ENCODE data around the gene VTI1A.
"Not testable (repeated sequence)": the region's sequence is repeated elsewhere in the genome, so short reads cannot be mapped to it uniquely, and the experiment has no call there.

The VTI1A gene

DNA sequence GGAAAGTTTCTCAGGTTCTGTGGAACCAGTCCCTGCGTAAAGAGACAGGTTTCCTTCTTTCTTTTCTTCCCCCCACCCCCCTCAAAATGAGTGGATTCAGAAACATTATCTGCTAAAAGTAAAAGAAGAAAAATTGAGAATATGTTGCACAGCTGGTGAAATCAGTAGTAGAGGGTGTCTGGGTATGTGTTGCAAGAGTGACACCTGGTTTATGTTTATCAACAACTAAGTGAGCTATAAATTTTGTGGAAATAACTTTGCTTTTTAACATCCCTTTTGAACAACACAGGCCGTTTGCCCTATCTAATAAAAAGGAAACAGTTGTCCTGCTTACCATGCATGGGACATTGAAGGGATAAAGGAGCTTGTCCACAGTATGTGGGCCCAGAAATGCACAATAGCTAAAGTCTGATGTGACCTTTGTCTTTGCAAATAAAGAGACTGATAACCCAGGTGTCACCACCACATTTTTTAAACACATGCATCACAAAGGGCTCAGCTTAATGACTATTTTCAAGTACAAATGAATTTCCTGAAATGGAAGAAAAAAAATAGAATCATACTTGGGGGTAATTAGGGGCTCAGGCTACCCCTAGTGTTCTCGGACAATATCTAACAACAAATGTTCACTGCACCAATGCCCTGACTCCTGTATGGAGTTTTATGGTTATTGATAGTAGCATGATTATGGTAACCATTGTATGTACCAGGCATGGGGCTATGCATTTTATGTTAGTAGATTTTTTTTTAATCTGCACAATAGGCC lies 281.3 kb downstream of the VTI1A start:
- no peak for DNase-seq

DNA sequence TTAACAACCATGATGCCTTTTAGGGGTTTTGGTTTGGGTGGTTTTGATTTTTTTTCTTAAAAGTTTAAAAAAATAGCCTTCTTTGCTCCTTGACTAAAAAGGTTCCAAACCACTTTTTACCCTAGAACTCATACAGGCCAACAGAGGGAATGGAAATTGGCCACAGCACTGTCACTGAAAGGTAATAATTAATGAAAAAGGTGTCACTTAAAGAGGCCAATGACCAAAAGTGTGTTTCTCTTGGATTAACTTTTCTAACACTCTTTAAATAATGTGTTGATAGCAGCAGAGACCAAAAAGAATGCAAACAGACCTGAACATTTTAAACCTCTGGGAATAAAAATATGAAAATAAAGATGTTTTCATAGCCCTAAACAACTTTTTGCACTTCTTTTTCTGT lies 282.0 kb downstream of the VTI1A start:
- no peak for DNase-seq

DNA sequence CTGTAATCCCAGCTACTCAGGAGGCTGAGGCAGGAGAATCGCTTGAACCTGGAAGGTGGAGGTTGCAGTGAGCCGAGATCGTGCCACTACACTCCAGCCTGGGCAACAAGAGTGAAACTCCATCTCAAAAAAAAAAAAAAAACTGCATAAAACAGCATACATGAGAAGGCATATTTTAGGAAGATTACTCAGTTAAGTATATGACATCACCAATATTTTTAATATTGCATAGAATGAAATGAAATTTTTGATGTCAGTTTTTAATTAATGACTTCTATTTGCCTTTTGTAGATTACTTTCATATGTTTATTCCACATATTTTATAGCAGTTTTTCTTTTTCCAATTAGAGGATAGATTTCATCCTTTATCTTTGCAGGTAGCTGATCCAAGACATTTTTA lies 284.4 kb downstream of the VTI1A start:
- DNase-seq = not testable (repeated sequence)

DNA sequence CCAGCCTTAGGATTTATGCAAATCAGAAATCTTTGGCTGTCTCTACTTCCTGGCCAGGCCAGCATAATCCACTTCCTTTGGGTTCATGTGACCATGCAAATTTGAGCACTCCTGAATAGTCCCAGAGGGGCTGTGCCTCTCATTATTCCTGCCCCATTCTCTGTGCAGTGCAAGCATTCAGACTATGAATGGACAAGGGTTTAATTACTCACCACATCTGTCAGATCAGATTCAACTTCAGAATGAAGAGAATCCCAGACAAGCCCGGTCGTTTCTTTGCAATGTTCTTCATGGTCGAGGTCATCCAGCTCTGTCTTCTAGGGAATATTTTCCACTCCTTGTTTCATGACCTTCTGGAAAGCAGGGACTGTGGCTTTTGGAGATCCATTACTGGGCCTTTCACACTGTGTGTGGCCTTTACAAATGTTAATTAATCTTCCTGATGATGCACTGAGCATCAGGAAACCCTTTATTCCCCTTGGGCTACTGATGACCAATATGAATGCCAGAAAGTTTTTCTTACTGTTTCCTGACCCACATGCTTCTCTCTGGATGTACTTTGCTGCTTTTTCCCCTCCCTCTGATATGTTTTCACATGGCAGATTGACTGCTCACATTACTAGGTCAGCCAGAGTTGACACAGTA lies 285.4 kb downstream of the VTI1A start:
- DNase-seq = no peak

DNA sequence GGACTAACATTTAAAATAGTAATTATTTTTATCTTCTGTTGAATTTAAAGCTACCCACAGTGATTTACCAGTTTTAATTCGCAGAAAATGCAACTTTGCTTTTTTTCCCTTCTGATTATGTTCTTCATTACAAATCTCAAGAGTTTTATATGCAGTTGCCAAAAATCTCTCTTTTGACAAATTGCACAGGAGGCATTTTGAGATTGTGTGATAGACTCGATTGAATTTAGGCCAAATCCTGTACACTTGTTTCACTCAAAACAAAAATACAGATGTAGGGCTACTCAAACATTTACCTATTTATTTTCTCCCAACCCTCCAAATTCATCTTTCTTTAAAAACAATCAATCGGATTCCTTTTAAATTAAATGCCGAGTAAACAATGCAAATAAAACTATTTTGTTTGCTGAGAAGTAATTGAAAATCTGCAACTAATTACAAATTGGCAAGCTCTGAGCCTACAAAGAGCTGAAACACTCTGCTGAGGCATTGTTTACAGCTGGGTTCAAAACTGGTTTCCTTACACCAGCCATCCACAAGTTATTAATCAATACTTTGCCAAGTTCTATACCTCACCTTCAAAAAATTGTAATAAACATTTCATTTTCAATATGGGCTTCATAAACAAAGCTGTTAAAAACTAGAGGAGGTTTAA lies 288.2 kb downstream of the VTI1A start:
- no peak for DNase-seq

DNA sequence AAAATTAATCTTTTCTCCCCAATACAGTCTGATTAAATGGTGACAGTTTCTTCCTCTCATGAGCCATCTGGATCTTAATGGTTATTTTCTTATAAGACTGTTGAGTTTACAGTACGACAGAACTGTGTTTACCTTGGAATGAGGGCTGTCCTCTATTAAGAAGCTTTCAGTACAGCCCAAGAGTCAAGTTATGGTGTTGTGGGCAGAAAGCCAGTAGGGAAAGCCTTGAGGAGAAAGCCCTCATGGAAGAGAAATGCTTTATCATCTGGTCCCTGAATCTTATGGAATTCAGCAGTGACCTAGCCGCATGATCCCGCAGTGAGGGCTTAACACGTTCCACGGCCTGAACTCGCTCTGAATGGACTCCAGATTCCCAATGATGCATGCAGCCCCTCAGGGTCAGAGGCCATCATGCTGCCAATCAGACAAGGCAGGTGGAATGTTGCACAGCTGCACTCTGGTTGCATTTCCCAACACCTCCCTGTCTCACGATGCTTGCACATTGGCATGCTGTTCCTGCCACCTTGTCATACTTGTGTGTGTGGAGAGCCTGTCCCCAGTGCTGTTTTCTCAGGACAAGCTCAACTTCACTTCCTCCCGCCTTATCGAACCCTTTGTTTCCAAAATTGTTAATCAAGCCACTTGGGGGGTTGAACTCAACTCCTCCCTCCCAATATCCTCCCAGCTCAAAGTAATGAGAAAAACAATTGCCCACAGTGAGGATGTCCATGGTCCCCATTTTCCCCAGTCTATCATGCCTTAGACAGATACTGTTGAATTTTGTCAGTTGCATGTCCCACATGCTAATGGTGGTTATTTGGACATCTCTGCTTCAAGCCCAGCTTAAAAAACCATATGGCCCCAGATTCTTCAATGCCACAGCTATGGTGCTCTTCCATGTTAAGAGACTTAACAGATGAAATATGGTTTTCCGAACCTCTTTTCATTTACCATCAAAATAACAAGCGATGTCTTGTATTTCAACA lies 291.9 kb downstream of the VTI1A start:
- DNase-seq = no peak

DNA sequence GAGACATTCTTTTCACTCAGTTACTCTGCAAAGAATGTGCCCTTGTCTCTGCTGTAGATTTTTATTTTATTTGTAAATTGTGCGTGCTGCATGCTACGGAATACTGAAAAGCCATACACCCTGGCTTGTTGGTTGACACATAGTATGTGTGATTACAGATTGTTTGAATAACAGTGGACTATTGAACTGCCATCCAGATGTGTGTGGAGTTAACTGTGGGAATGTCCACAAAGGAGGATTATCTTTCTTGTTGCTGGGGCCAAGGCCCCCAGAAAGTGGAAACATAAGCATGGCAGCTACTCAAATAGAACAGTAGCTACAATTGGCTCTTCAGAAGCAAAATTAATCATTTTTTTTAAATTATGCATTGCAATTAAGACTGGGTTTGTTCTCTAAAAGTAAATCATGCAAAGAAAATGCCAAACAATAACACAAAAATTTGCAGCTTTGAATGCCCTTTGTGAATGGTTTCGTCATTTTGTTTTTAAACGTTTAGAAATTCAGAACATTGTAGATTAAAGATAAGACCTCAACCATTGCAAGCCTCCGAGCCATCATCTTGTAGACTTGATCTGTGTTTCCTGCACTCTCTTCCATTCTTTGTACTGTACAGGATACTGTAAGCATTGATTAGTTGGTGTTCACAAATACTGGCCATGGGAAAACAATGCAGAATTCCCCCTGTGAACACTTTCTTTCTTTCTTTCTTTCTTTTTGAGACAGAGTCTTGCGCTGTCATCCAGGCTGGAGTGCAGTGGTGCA lies 292.8 kb downstream of the VTI1A start:
- no peak for DNase-seq

DNA sequence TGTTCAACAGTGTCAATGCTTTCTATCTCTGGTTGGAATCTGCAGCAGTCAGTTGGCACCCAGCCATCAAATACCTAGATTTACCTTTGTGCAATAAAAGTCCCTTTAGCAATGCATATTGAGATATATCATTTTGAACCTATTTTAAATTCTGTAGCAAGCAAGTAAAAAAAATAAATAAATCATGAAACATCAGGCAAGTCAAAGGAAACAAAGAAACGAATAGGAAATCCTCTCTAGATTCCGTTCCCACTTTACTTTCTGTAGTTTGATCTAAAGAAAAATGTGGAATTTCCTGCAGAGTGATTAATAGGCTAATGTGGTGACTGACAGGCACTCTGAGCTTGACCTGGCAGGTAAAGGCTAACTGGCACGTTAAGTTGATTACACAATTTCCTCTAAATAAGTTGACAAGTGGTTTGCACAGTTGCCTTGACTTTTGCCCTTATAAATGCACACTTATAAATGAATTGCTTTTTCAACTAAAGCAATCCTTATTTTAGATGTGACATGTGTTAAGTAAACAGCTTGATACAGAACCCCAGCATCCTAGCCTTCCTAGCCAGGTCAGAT lies 294.9 kb downstream of the VTI1A start:
- no peak for DNase-seq

DNA sequence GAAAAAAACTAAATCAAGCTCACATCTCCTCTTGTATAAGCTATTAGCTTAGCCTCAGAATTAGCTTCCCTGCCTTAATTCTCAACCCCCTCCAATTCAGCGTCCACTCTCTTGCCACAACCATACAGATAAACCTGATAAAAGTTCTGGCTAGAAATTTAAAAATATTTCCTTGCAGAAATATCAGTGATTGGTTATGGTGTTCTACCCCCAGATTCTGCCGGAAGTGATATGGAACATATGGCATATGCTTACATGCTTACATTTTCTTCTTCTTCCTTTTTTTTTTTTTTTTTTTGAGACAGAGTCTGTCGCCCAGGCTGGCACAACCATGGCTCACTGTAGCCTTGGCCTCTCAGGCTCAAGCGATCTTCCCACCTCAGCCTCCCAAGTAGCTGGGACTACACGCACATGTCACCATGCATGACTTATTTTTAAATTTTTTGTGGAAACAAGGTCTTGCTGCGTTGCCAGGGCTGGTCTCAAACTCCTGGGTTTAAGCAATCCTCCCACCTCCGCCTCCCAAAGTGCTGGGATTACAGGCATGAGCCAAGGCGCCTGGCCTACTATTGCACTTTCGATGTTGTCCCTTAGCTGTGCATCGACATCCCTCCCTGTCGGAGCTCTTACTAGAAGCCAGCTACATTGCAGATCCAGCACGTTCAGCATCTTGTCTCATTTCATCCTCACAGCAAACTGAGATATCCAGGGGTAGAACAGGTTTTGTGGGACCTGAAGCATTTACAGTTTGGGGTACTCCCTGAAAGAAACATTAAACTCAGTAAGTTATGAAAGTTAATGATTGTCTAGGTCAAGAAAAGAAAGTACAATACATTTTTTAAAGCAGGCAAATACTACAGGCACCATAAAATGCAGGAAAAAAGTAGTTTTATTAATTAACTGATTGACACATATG lies 297.4 kb downstream of the VTI1A start:
- DNase-seq = no peak

DNA sequence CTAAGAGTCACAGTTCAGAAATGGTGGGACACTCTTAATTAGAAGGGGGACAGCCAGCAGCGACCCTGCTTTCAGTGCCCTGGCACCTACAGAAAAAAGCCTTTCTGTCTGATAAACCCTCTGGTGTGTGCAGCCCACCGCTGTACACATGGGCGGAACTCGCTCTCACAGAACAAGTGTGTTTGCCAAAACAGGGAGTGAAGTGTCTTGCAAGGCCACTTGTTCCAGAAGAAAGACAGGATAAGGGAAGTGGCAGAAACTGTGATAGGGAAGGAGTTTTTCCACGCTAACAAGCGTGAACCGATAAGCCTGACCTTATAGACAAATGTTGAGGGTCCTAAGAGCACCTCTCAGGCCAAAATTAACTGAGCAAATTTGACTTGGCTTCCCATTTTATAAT lies 299.3 kb downstream of the VTI1A start:
- no peak for DNase-seq

DNA sequence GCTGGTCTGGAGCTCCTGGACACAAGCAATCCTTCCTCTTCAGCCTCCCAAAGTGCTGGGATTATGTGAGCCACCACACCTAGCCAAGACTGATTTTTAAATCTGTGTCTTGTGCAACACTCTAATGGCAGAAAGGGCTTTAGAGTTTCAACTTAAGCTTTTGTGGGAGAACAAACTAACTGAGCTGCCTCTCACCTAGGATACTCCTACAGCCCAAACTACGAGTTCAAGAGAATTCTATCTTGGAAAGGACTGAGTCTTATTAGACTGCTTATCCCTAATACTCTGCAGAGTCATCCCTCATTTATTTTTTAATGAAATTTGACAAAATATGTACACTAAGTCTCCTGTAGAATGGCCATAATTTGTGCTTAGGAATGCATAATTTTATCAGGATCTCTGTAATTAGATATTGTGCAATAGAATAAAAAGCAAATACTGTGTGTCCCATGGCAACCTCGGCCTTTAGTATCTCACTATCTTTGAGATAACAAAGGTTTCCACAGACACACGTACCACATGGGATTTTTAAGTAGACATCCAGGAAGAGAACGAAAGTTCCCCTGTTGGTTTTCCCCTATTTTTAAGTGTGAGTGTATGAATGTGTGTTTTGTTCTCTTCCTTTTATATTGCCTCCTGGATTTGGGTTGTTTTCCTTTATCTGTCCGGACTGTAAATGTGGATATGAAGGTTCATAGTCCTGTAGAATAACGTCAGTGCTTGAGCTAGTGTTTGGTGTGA lies 303.6 kb downstream of the VTI1A start:
- no peak for DNase-seq

DNA sequence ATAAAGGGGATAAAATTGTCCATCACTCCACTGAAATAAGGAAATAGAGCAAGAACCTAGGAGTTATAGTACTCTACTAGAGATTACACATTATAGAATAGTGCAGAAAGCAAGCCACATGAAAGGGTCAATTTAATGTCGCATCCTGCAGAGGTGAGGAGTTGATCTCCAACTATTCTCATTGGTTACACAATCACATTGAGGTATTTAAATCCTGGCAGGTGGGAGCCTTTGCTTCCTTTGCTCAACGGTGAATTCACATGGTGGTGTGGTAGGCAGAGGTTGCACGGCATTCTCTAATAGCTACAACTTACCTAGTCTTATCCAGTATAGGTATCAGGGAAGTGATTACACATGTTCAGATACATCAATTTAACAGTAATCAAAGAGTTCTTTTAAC lies 304.6 kb downstream of the VTI1A start:
- no peak for DNase-seq

DNA sequence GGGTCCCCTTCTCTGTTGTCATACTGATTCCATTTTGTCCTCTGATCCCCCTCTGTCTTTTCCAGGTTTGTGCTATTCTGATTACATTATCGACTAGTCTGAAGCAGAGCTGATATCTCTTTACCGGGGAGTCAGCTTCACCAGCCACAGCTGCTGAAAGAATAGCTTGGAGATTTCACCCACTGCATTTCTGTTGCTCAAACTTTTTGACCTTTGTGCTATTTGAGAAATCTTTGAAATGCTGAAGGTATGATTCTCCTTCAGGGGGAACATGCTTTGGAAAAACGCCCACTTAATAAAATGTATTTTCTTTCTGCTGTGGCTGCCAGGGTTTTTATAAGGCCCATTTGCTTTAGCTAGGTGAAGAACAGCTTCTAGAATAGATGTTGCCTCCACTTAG lies 305.3 kb downstream of the VTI1A start:
- DNase-seq = no peak

DNA sequence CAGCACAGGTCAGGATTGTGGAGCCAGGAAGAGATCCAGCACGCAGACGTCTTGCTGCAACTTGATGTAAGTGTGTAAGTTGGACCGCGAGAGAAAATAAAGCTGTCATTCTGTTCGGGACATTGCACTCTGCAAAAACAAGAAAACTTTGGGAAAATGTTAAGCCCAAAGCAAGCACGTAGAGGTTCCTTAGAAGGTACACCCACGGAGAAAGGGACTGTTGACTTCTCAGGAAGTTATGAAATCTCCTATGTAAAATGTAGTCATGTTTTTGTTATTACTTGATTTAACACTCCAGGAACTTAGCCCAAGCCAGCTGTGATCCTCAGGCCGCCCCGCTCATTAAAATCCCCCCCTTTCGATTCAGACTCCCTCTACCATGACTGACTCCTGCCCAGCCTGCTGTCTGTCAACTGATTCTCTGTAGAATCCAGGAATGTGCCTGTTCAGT lies 307.0 kb downstream of the VTI1A start:
- no peak for DNase-seq

DNA sequence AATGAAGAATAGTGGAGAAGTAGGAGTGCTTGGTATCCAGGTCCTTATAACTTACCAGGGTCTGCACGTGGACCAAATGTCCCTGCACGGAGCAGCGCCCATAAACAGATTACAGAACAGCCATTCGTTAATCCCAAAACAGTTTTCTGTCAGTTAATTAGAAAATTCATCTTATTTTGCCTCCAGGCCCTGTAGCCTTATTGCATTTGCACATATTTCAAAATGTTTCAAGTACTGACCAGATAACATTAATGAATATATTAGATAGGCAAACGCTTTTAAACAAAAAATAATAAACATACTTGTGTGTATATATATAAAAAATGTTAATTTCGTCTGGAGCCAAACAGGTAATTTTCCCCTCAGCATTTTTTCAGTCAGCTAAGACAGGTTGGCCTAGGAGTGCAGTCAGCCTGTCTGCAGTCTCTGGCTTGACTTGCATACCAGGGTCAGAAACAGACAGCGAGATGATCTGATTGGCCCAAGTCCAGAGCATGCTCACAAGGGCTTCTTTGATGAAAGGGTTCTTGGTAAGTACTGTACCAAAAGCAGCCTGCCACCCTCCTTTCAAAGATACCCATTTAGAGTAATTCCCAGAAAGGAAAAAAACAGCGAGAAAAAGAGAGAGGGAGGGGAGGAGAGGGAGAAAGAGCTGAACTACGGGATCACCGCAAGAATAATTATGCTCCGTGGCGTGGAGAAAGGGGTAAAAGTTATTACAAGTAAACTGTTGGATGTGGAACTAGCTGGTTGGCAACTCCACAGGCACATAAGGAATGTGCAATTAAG lies 308.6 kb downstream of the VTI1A start:
- DNase-seq = no peak

DNA sequence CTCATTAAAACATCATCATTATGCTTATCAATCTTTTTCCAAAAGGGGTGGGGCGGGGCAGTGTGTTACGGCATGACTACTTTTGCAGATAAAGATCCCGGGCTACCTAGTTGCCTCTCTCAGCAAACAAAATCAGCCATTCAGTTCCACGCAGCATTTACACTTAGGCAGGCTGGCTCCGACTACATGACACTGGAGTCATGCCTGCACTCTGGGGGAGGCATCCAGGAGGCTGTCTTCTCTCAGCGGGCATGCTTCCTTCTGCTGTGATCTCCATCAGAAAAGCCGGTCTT lies 309.2 kb downstream of the VTI1A start:
- DNase-seq = no peak

DNA sequence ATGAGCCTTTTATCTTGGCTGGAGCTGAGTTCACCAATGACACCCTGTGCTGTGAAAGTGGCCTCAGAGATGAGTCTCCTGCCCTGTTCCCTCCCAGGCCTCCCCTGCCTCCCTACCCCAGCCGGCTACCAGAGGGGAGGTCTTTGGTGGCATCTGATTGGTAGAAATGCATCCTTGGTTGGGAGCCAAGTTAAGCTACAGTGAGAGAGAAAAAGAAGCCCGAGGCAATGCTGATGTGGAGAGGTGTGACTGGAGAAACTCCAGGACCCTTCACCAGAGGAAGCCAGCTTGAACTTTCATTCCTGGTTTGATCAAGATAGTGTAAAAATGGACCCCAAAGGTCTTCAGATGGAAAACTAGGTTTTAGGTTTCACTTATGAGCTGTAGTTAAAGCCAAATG lies 311.9 kb downstream of the VTI1A start:
- no peak for DNase-seq

DNA sequence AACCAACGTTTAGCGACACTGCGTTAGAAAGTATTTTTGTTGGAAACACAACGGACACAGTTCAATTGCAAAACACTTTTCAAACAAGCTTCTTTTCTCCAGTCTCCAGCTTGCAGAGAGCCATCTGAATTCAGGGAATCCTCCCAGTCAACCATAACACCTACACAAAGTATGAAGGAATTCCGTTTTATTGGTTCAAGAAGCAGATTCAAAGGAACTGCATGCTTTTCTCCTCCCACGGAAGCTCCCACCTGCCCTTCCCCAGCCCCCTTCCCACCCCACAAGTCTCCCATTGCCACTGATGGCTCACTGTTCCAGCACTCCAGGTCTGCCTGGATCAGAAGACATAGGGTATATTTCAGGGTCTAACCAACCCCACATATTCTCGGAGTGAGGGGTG lies 312.5 kb downstream of the VTI1A start:
- DNase-seq = no peak

DNA sequence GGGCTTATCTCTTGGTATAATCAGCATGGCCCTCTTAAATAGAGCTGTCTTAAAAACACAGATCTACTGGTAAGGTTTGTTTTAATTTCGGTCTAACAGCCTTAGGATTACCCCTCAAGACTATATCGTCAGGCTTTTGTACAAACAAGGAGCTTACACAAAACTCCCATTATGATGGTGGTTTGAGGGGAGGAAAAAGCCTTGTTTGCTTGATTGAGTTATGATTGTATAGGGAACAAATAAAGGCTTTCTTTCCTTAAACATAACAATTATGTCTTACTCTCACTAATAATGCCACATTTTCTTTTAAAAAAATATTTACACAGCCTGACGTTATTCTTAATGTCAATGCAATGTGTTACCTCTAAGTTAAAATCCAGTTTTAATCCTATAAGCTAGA lies 314.2 kb downstream of the VTI1A start:
- no peak for DNase-seq
